NCI-H2107 treated with DMSO at 0.1 percent for 48 hours (cell line): Measurements from ENCODE around the gene NDUFS3.
"Not testable (repeated sequence)": the region's sequence is repeated elsewhere in the genome, so short reads cannot be mapped to it uniquely, and the experiment has no call there.

Experiments
- DNase-seq: peaks from one replicate; lab custom pipeline; 2025; ENCODE audit not compliant: unreplicated experiment; lab: John Stamatoyannopoulos, UW

The NDUFS3 gene

DNA sequence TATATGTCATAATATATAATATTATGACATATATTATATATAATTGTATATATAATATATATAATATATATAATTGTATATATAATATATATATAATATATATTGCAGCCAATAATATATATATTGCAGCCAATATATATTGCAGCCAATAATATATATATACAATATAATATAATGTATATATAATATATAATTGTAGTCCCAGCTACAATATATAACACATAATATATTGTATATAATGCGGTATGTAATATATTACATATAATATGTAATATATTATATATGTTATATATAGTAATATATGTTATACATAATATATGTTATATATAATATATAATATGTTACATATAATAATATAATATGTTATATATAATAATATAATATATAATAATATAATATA is 20.2 kb upstream of the NDUFS3 start:
- no peak for DNase-seq

GRCh38 chr11:47560426-47560825 is 18.4 kb upstream of the NDUFS3 start:
- no peak for DNase-seq

DNA sequence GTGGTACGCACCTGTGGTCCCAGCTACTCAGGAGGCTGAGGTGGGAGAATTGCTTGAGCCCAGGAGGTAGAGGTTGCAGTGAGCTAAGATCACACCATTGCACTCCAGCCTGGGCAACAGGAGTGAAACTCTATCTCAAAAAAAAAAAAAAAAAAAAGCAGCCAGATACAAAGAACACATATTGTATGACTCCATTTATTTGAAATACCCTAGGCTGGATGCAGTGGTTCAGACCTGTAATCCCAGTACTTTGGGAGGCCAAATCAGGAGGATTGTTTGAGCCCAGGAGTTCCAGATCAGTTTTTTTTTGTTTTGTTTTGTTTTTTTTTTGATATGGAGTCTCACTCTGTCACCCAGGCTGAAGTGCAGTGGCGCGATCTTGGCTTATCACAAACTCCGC is 16.5 kb upstream of the NDUFS3 start:
- DNase-seq, result not testable (repeated sequence)

- DNase-seq, result not testable (repeated sequence)
These were observed 14.5 kb upstream of the NDUFS3 start for GRCh38 chr11:47564366-47564765.

GRCh38 chr11:47564933-47565339 is 13.9 kb upstream of the NDUFS3 start:
- no peak for DNase-seq

- DNase-seq, result no peak
These were observed 13.3 kb upstream of the NDUFS3 start, which contains the start of gene PTPMT1 for GRCh38 chr11:47565340-47566148. Gene PTPMT1, plus strand, starts transcription at chr11:47565599. Its CDS starts 24 bp downstream, at chr11:47565623.

- no peak for DNase-seq
These were observed 12.7 kb upstream of the NDUFS3 start for GRCh38 chr11:47566149-47566698.

- DNase-seq, result no peak
These were observed 9.2 kb upstream of the NDUFS3 start for GRCh38 chr11:47569646-47570045.

- DNase-seq, result no peak
These were observed 8.1 kb upstream of the NDUFS3 start for GRCh38 chr11:47570651-47571356.

DNA sequence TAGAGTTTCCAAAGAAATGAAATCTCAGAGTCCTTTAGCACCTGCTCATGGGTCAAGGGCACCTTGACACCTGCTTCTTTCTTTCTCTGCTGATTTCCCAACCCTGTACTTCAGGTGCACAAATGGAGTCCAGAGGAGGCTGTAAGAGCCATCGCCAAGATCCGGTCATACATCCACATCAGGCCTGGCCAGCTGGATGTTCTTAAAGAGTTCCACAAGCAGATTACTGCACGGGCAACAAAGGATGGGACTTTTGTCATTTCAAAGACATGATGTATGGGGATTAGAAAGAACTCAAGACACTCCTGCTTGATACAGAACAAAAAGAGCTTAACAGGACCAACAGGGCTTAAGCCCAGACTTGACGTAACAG is 7.5 kb upstream of the NDUFS3 start:
- no peak for DNase-seq

GRCh38 chr11:47571895-47572294 is 7.0 kb upstream of the NDUFS3 start:
- no peak for DNase-seq

DNA sequence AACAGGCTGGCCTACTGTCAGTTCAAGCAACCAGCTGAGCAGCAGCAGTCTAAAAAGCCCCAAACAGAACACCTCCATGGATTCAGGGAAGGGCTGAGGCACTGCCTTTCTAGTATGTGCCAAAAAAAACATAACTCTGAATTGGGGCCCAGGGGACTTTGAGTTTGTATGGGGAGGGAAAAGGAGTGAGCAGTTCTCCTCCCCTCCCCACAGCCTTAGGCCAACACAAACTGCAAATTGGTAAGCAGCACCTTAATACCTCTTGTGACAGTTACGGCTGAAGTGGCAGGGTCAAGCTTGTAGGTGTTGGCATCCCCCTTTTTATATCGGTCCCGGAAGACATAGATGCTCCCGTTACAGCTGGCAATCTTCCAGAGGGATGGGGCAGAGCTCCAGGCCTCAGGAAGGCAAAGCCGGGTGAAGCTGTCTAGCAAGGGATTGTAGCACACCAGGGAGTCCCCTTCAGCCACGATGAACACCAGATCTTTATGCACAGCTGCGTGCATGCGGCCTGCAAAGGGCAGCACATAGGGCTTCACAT is 6.1 kb upstream of the NDUFS3 start:
- DNase-seq, result no peak

- DNase-seq, result no peak
These were observed 5.6 kb upstream of the NDUFS3 start for GRCh38 chr11:47573321-47573720.

- DNase-seq, result no peak
These were observed 1.3 kb upstream of the NDUFS3 start for GRCh38 chr11:47577460-47578041.

DNA sequence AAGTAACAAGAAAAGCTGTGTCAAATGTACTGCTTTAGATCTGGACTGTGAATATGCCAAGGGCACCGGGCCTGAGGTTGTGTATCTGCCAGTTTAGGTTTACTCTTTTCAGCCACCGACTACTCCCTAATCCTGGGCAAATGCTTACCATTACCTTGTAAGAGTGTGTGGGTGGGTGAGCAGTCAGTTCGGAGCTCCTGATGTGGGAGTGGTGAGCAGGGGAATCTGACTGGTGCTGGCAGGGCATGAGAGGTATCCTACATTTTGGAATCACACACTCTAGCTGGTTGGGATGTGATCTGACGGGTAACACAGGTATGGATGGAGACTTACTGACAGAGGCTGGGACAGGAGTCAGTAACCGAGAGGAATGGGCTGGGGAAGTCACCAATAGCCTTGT is 5.0 kb downstream of the NDUFS3 start:
- no peak for DNase-seq

- DNase-seq, result no peak
These were observed 7.4 kb downstream of the NDUFS3 start, which contains the start of gene FAM180B for GRCh38 chr11:47586098-47586855. Gene FAM180B, plus strand, starts transcription at chr11:47586678. Its CDS starts 91 bp downstream, at chr11:47586769.

DNA sequence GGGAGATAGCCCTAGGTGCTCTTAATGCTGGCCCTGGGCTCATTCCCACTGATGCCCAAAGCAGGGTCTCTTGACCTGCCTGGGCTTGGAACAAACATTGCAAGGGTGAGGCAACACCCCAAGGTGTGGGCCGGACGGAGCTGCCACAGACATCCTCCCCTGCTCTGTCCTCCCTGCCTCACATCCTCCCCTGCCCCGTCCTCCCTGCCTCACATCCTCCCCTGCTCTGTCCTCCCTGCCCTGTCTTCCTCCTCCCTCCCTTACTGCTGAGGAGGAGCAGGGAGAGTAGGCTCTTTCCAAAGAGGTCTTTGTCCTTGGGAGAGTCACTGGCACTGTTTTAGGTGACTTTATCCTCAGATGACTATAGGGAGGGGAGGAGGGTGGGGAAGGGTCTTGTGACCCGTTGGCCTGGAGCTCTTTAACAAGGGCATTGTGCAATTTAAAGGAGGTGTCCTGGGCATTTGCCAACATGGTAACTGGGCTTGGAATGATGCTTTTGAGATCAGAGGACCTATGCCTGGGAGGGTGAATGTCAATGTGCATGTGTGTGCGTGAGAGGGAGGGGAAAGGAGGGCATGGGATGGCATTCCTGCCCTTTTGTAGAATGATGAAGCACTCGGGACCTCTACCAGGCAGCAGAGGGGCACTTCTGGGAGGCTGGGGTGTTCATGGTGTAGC is 8.3 kb downstream of the NDUFS3 start:
- DNase-seq, result no peak

- DNase-seq, result no peak
These were observed 9.0 kb downstream of the NDUFS3 start for GRCh38 chr11:47587723-47588326.

GRCh38 chr11:47589118-47589517 is 10.2 kb downstream of the NDUFS3 start:
- DNase-seq, result no peak

- DNase-seq, result no peak
These were observed 10.7 kb downstream of the NDUFS3 start for GRCh38 chr11:47589584-47589976.
